SW 1271 (cell line): ENCODE results near the gene C14orf119.

ENCODE experiments used
- DNase-seq, 2 experiments: peaks; one replicate each; lab custom pipeline; 2025; lab: John Stamatoyannopoulos, UW

Gene C14orf119

DNA sequence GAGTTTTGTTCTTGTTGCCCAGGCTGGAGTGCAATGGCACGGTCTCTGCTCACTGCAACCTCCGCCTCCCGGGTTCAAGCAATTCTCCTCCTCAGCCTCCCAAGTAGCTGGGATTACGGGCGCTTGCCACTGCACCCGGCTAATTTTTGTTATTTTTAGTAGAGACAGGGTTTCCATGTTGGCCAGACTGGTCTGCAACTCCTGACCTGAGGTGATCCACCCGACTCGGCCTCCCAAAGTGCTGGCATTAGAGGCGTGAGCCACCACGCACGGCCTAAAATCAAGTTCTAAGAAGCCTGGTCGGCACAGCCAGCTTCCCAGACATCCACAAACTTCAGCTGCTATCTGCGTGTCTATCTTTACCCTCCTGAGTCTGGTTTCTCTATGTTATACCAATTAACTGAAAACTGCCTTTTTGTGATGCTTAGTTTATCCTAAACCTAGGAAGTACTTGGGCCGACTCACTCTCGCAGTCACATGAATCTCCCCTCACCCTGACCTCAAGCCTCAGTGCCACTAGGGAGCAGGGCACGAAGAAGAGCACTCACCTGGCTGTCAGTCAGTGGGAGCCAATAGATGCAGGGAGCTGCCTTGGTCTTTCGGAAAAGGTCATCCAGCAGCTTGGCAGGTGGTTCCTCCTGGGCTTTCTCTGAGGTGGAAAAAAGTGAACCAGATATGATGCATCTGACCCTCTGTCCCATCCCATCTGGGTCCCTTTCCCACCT, 34.6 kb upstream of the C14orf119 start:
- DNase-seq = no peak

- no peak for DNase-seq
These were observed 33.3 kb upstream of the C14orf119 start for GRCh38 chr14:23062002-23062401.

DNA sequence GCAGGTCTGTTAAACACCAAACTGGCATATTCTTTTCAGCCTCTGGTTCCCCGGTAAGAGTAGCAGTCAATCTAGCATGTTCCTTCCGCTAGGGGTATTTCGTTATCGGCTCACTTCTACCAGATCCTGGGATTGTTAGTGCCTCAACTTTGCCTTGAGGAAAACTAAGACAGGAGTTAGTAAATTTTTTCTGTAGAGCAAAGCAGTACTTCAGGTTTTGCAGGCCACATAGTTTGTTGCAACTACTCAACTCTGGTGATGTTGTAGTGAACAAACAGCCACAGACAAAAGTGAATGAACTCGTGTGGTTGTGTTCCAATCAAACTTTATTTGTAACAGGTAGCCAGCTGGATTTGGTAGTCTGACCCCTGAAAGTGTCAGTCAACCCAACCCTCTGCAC, 31.7 kb upstream of the C14orf119 start:
- no peak for DNase-seq

DNA sequence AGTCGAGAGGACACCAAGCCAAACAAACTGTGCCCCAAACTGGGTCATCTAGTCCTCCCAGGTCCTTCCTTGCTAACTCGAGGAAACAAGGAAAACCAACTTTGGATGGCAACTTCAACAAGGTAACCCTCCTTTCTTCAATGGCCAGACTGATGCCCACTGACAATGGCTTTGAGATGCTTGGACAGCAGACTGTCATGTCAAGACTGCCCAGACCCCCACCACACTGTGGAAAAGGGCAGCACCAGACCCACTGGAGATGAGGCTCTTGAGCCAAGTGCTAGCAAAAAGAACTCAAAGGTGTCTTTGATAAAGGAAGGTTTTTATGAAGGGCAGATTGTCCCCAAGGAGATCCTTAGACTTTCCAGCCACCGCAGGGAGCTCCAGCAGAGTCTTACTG, 28.9 kb upstream of the C14orf119 start:
- DNase-seq = no peak

DNA sequence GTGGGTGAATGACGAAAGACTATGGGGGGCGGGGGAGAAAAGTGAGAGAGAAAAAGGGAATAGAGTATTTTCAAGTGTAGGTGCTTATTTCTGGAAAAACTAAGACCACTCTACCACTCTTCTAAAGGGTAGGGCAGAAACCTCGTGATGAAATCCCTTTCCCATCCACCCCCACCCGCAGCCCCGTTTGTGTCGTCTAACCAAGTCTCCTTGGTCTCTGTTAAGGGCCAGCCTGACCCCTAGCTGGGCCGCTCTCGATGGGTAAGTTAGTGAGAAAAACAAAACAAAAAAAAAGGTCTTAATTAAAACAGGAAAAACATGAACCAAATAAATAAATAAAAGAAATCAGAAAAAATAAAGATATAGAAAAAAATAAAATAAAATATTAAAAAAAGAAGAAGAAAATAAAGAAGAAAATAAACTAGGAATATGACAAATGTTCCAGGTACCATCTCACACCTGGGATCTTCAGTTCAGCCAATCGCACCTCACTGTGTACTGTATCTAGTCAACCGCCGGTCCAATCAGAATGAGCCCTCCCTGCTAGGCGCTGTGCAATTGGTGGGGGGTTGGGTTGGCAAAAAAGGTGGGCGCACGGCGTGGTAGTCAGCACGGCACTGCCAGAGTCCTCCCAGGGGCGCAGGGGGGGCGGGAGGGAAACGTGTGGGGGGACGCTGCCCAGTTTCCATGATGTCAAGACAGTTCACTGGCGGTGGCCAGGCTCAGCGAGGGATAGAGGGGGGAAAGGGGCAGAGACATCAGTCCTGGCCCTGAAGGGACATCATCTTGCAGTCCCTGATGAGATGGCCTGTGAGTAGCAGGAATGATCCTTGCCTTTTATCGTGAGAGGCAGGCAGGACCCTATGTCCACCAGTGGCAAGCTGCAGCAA, 28.2 kb upstream of the C14orf119 start:
- DNase-seq = no peak

- no peak for DNase-seq
These were observed 27.2 kb upstream of the C14orf119 start for GRCh38 chr14:23067847-23068788.

DNA sequence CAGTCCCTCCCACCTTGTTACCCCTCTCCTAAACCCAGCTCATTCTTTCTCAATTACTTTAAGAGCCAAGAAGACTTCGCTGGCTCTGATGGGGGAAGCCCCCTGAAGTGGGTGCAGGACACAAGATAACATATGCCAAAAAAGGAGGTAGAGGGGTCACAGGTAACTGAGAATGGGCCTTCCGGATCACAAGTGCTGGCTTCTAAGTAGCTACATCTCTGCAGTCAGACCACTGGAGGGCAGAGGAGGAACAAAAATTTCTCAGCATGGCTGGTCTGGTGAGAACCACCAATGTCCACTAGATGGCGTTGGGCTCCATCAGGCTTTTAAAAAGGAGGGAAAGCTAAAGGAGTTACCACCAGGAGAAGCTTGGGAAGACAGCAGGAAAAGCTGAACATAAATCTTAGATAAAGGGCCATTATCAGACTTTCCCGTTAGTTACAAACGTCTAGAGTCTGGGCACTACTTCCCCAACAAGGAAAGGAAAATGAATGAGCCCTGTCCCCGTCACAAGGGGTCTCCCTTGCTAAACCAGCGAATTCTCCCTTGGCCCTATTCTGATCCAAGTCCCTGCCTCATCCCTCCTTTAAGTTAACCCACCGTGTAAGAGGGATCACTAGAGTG, 26.4 kb upstream of the C14orf119 start:
- no peak for DNase-seq

- no peak for DNase-seq
These were observed 25.9 kb upstream of the C14orf119 start for GRCh38 chr14:23069413-23069806.

DNA sequence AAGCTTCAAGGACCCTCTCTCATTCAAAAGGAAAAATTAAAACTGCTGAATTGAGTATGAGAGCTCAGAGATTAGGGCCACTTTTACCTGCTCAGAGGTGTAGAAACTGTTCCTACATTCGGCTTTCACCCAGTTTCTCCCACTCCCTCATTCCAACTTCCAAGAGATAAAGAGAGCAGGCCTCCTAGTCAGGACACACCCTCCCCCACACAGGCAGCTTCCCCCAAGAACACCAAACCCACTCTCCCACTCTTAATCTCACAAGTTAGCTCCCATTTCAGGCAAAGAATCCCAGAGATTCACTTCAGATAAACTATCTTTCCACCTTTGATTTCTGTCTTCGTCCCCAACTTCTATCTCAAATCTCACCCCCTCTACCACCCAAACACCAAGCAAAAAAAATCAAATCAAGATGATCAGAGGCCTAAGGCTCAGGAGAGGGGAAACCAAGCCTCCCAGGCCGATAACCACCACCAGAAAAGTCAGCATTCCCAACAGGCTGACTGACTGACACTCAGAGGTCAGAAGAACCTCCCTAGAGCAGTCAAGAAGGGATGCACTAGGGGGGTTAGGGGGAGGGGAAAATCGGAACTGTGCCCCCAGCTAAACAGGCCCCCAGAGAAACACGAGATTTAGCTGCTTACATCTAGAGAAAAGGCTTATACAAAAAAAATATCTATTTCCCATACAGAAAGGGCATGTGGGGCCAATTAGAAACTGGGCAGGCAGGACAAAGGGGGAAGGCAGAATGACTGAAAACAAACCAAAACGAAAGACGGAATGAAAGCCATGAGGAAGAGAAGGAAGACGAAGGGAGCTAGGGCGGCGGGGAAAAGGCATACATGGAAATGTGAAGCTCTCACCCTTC, 24.8 kb upstream of the C14orf119 start:
- DNase-seq = no peak

GRCh38 chr14:23071244-23071920, 23.9 kb upstream of the C14orf119 start:
- DNase-seq = no peak

DNA sequence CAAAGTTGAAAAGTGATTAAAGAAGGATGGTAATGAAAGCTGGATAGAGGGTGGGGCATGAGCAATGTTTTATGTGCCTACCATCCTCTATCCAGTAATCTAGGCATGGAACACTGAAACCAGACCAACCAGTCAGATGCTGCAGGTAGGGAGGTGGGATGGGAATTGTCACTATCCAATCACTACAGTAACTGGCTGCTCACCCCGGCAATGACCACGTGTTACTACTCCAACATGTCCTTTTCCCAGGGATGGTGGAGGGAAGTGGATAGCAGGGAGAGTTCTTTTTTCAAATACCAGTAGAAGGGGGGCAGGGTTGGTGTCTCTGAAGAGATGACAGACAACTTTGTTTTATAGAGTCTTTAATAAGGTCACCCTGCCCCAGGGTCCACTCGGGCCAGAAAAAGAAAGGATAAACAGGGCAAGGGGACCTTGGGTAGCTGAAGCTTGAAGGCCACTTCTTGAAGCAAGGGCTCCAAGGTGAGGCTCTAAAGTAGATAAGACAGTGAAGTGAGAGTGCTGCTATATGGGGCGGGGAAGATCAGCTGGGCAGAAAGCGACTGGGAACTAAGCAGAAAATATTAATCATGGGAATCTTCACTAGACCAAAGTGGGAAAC, 23.3 kb upstream of the C14orf119 start:
- no peak for DNase-seq

GRCh38 chr14:23074906-23075305, 20.4 kb upstream of the C14orf119 start:
- no peak for DNase-seq

- no peak for DNase-seq
These were observed 18.4 kb upstream of the C14orf119 start for GRCh38 chr14:23076785-23077408.

- no peak for DNase-seq
These were observed 17.3 kb upstream of the C14orf119 start for GRCh38 chr14:23077962-23078361.

DNA sequence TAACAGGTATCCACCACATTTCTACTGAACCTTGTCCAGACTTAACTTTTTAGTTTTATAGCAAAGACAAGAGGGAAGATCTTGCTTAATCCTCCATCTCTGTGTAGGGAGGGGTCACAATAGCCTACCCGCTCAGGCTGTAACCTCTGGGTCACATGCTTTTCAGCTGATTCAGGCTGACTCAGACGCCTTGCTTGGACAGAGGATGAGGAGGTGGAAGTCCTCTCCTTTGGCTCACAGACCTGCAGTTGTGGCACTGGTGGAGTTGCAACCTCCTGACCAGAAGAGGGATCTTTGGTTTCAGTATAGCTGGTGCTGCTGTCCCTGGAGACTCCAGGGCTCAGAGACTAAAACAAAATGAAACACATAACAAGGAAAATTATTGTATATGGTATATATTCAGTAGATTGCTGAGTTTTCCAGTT, 16.6 kb upstream of the C14orf119 start:
- DNase-seq = no peak

DNA sequence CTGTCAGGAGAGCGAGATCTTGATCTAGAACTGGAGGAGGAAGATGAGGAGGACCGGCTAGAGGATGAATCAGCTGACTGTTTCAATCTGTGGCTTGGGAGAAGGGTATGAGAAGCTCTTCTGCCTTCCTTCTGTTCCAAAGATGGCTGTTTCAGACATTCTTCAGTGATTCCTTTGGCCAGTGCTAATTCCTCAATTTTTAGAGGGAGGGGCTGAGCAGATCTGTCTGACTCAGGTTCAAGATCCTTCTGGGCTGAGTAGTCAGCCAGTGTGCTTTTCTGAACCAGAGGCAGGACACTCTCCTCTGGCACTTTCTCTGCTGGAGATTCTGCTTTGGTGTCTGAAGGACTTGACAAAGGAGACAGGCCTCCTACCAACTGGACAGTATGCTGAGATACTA, 15.6 kb upstream of the C14orf119 start:
- no peak for DNase-seq

- no peak for DNase-seq
These were observed 14.8 kb upstream of the C14orf119 start for GRCh38 chr14:23080474-23080873.

GRCh38 chr14:23085458-23085857, 9.8 kb upstream of the C14orf119 start:
- no peak for DNase-seq

- no peak for DNase-seq
These were observed 8.7 kb upstream of the C14orf119 start for GRCh38 chr14:23086565-23086964.
